RWPE1 (cell line): Measurements from ENCODE around the gene PDZD2.
"Not testable (repeated sequence)": the region's sequence is repeated elsewhere in the genome, so short reads cannot be mapped to it uniquely, and the experiment has no call there.

Source experiments
- CTCF ChIA-PET: fragments of 350-600 bp; sonication (Branson Sonifier 250); formaldehyde crosslinking; extraction: SDS; loops from one replicate; lab custom pipeline; 2021; lab: Yijun Ruan, JAX
- POLR2A ChIA-PET: fragments of 400-600 bp; formaldehyde crosslinking; extraction: SDS; loops from one replicate; lab custom pipeline; 2020; ENCODE audit warnings: antibody characterized with exemption; ENCODE audit not compliant: low non-redundant PET; lab: Yijun Ruan, JAX
- DNase-seq: peaks from one replicate; pipeline ENCODE4 v3.0.0; 2012; ENCODE audit warnings: low spot score
- H3K27ac ChIP-seq: fragments of 450-650 bp; 2 replicates; pipeline ENCODE4 v1.5.1; 2017
- TF ChIP-seq, protein P1 (sequence below): fragments of 450-650 bp; conservative IDR thresholded peaks from 2 replicates; pipeline ENCODE4 v1.5.1; 2017; ENCODE audit warnings: low read depth, mild to moderate bottlenecking

The PDZD2 gene

DNA sequence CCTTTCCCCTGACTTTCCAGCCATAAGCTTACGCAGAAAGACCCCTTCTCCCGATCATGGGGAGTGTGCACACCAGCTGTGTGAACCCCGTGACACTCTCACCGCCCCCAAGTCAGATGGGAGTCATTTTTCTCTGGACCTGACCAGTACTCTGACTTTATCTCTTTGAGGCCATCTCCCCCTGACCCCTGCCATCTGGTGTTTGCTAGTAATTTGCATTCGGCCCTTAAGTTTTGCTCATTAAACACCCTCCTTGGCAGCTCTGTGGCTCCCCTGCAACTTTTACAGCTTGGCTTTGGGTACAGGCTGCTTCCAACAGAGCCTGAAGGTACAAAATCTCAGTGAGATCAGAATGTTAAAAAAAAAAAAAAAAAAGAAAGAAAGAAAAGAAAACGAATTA lies 43.9 kb downstream of the PDZD2 start:
- ChIA-PET CTCF (interaction anchor here (0.6 kb wide), 1 partner anchor 1054 kb away, joined by 3 read pairs; no protein-coding TSS in a partner anchor), POLR2A (no interaction called here)
- TF ChIP-seq, protein P1, sequence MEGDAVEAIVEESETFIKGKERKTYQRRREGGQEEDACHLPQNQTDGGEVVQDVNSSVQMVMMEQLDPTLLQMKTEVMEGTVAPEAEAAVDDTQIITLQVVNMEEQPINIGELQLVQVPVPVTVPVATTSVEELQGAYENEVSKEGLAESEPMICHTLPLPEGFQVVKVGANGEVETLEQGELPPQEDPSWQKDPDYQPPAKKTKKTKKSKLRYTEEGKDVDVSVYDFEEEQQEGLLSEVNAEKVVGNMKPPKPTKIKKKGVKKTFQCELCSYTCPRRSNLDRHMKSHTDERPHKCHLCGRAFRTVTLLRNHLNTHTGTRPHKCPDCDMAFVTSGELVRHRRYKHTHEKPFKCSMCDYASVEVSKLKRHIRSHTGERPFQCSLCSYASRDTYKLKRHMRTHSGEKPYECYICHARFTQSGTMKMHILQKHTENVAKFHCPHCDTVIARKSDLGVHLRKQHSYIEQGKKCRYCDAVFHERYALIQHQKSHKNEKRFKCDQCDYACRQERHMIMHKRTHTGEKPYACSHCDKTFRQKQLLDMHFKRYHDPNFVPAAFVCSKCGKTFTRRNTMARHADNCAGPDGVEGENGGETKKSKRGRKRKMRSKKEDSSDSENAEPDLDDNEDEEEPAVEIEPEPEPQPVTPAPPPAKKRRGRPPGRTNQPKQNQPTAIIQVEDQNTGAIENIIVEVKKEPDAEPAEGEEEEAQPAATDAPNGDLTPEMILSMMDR = no peak
- no peak for DNase-seq
- H3K27ac ChIP-seq = no peak overlapping the region

DNA sequence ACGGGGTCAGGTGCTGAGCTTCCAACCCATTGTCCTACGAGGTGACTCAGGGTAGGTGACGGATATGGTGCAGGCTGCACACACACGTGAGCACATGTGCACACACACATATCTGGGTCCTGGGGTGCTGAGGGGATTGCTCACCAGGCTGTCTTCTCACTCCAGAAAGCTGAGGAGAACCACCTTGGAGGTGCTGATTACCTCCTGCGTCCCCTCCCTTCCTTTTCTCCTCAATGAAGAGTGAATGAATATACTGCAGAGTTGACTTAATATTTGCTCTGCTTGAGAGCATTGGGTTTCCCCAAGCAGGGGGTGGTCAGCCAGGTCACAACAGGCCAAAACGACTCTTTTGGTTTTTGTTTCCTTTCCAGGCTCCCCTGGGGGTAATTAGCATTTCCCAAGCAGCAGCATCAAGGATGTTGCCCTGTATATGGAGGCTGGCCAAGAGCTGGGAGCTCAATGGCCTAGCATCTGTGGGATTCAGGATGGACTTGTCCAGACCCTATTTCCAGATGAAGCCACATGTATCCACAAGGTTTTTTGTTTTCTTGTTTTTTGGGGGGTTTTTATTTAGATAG lies 49.7 kb downstream of the PDZD2 start:
- no peak for DNase-seq
- TF ChIP-seq, protein P1 = no peak
- no peak overlapping the region for H3K27ac ChIP-seq
- CTCF ChIA-PET = no interaction called here
- POLR2A ChIA-PET = no interaction called here

DNA sequence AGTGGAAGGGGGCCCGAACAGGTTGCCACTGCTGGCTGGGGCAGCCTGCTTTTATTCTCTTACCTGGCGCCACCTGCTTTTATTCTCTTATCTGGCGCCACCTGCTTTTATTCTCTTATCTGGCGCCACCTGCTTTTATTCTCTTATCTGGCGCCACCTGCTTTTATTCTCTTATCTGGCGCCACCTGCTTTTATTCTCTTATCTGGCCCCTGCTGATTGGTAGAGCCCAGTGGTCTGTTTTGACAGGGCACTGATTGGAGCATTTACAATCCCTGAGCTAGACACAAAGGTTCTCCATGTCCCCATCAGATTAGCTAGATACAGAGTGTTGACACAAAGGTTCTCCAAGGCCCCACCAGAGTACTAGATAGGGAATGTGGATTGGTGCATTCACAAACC lies 52.5 kb downstream of the PDZD2 start:
- POLR2A ChIA-PET, CTCF ChIA-PET: not testable (repeated sequence)

DNA sequence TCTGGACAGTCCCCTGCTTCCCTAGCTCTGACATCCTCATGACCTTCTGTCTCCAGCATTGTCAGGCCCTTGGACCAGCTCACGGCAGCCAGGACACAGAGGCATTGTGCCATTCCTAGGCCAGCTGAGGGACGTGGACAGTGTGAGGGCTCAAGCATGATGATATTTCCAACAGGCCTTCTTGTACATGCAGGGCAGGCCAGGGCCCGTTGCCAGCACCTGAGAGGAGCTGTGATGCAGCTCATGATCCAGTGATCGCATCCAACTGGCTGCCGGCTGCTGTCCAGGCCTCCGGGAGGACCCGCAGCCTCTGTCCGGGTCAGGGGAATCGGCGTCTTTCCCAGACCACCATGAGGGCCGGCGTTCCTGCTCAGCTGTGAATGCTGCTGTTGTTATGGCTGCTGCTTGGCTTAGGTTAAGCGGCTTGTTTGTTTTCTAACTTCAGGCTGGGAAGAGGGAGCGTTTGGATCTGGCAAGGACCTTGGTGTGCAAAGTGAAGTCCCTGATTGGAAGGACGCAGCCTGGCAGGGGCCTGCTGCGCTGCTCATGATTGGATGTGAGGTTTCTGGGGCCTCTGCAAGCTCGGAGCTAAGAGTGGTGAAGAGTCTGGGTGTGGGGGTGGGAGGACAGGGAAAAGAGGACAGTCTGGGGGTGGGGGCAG lies 53.8 kb downstream of the PDZD2 start:
- CTCF ChIA-PET = interaction anchor here (0.6 kb wide), 1 partner anchor 9 kb away, joined by 3 read pairs; no protein-coding TSS in a partner anchor
- POLR2A ChIA-PET = no interaction called here
- no peak for DNase-seq
- no peak overlapping the region for H3K27ac ChIP-seq
- TF ChIP-seq, protein P1 = no peak

More for the DNA sequence above, 52.5 kb downstream of the PDZD2 start:
- not testable (repeated sequence) for H3K27ac ChIP-seq, DNase-seq

DNA sequence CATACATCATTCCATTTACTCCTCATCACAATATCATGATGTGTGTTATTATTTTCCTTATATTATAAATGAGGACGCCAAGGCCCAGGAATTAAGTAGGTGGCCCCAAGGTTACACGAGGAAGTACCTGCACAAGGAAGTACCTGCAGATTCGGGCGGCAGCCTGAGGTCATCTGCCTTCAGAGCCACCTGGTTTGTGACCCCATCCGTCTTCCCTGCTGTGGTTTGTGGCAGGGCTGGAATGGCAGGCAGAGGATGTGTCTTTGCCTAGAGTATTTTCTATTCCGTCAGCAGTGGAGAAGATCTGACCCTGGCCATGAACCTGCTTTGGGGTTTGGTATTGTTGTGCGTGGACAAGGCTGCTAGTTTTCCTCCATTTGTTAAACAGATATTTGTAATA lies 59.7 kb downstream of the PDZD2 start:
- no peak for DNase-seq
- TF ChIP-seq, protein P1 = no peak
- ChIA-PET CTCF (no interaction called here), POLR2A (no interaction called here)
- H3K27ac ChIP-seq = no peak overlapping the region

DNA sequence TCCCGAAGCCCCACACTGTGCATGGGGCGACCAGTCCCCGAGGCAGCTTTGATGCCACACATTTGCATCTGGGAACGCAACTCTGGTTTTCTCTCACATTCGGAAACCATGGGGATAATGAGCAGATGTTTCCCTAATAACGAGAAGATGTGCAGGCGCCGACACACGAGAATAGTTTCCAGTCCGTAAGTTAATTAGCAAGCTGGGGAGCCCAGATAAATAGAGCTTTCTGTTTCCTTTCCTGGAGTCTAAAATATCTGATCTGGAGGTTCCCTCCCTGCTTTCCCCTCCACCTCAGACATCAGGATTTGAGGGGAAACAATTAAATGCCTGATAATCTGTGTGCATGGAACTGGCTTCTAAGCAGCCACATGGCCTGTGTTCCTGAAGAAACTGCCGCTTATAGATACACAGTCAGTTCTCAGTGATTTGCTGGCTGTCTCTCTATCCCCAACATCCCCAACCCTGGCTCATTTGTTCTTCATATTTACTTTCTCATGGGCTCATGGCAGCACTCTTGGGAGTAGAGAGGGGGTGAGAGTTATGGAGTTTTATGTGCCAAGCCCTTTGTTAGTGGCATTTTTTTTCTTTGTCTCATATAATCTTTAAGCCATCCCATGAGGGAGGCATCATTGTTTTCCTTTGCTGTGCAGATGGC lies 62.8 kb downstream of the PDZD2 start:
- no peak overlapping the region for H3K27ac ChIP-seq
- POLR2A ChIA-PET = no interaction called here
- DNase-seq = no peak
- TF ChIP-seq, protein P1 = no peak
- CTCF ChIA-PET = interaction anchor here (0.7 kb wide), 1 partner anchor 9 kb away, joined by 3 read pairs; no protein-coding TSS in a partner anchor
